Measurements from ENCODE around the gene MYBPHL. TPM values are rescaled to one million over a fixed set of nuclear protein-coding genes. Genes with fewer than 3 reads are reported as not detected.
A peak's percentile ranks its signal among the peaks of the same experiment; 100 is the strongest.

Gene MYBPHL
- total and polyA plus RNA-seq, 4 donors, result 0.34 to 3.3 (median 1.4) TPM

GRCh38 chr1:109312978-109313775 is 6.4 kb upstream of the MYBPHL start:
- DNase-seq, result peak in 2 of 3 donors; percentile 37 to 43
- H3K4me3 ChIP-seq, result no peak overlapping the region
- H3K27ac ChIP-seq (ENCODE audit: low read depth in 1 of 2, low read length in 1 of 2), result peak overlapping the region in 1 of 2 donors; percentile 27
- peaks cover 0 to 8% (median 4%) of the 10 kb centered on the region in 5 donors for H3K4me1 ChIP-seq (ENCODE audit: control insufficient read depth in 5 of 5, insufficient read depth in 5 of 5, low read length in 5 of 5)
- no peaks in the 10 kb centered on the region for H3K27me3 ChIP-seq (ENCODE audit: control insufficient read depth in 3 of 3, insufficient read depth in 3 of 3, low read length in 2 of 3)
- no peak for ATAC-seq (ENCODE audit: insufficient read depth, low FRiP score)
- 67 to 68% methylated on average over 12 of the region's 12 CpGs for WGBS, 2 donors
- no peak overlapping the region for H3K9ac ChIP-seq (ENCODE audit: insufficient read depth in 1 of 2, low read length in 2 of 2)
- TF ChIP-seq, protein P1, sequence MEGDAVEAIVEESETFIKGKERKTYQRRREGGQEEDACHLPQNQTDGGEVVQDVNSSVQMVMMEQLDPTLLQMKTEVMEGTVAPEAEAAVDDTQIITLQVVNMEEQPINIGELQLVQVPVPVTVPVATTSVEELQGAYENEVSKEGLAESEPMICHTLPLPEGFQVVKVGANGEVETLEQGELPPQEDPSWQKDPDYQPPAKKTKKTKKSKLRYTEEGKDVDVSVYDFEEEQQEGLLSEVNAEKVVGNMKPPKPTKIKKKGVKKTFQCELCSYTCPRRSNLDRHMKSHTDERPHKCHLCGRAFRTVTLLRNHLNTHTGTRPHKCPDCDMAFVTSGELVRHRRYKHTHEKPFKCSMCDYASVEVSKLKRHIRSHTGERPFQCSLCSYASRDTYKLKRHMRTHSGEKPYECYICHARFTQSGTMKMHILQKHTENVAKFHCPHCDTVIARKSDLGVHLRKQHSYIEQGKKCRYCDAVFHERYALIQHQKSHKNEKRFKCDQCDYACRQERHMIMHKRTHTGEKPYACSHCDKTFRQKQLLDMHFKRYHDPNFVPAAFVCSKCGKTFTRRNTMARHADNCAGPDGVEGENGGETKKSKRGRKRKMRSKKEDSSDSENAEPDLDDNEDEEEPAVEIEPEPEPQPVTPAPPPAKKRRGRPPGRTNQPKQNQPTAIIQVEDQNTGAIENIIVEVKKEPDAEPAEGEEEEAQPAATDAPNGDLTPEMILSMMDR (IDR thresholded peaks at IDR 0.05; ENCODE audit: control extremely low read depth, extremely low read depth), result no peak
- H3K36me3 ChIP-seq (ENCODE audit: control insufficient read depth in 4 of 4, insufficient read depth in 4 of 4, low read length in 4 of 4), result peaks cover 3 to 33% (median 15%) of the 10 kb centered on the region in 4 donors
- no peaks in the 10 kb centered on the region for H3K9me3 ChIP-seq (ENCODE audit: control insufficient read depth in 4 of 4, insufficient read depth in 3 of 4, low read length in 3 of 4)

DNA sequence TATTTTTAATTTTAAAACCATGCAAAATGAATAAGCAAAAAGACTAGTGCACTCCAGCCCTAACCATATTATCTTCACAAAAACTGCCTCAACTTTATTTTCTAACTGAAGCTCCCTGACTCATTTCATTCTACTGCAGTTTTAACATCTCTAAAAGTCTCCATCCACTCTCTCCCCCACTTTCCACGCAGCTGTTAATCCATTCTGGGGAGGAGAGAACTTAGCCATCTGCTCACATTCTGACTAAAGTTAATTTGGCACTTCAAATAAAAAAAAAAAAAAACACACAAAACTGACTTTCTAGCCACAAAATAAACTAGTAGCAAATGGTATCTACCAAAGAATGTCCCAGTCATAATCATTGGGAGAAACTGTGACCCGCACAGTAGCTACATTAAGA is 5.4 kb upstream of the MYBPHL start:
- TF ChIP-seq, protein P1 (IDR thresholded peaks at IDR 0.05; ENCODE audit: control extremely low read depth, extremely low read depth), result no peak
- Histone ChIP-seq H3K9me3 (ENCODE audit: control insufficient read depth in 4 of 4, insufficient read depth in 3 of 4, low read length in 3 of 4) (no peaks in the 10 kb centered on the region), H3K9ac (ENCODE audit: insufficient read depth in 1 of 2, low read length in 2 of 2) (no peak overlapping the region), H3K4me1 (ENCODE audit: control insufficient read depth in 5 of 5, insufficient read depth in 5 of 5, low read length in 5 of 5) (peaks cover 0 to 14% (median 4%) of the 10 kb centered on the region in 5 donors), H3K4me3 (no peak overlapping the region), H3K36me3 (ENCODE audit: control insufficient read depth in 4 of 4, insufficient read depth in 4 of 4, low read length in 4 of 4) (peaks cover 0 to 28% (median 10%) of the 10 kb centered on the region in 4 donors), H3K27ac (ENCODE audit: low read depth in 1 of 2, low read length in 1 of 2) (no peak overlapping the region), H3K27me3 (ENCODE audit: control insufficient read depth in 3 of 3, insufficient read depth in 3 of 3, low read length in 2 of 3) (no peaks in the 10 kb centered on the region)
- WGBS, 2 donors, result 95 to 97% methylated on average over 2 of the region's 2 CpGs
- no peak for ATAC-seq (ENCODE audit: insufficient read depth, low FRiP score)
- DNase-seq, result no peak

DNA sequence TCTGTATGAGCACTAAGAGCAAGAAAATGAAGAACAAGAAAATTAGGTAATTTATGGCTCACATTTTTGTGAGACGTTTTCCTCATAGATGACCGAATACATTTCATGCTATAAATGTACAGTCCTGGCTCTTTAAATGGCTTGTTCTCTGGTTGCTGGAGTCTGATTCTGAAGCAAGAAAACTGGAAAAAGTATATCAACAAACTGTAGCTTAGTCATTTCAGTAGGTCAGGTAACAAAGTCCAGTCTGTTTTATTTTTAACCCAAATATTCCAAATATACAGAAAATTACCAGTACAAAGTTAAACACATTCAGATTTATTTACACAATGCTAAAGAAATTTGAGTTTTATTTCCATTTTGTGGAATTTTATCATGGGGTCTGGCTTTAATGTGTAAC is 2.5 kb upstream of the MYBPHL start:
- no peak overlapping the region for H3K4me3 ChIP-seq
- TF ChIP-seq, protein P1 (IDR thresholded peaks at IDR 0.05; ENCODE audit: control extremely low read depth, extremely low read depth), result no peak
- H3K9me3 ChIP-seq (ENCODE audit: control insufficient read depth in 4 of 4, insufficient read depth in 3 of 4, low read length in 3 of 4), result no peaks in the 10 kb centered on the region
- H3K36me3 ChIP-seq (ENCODE audit: control insufficient read depth in 4 of 4, insufficient read depth in 4 of 4, low read length in 4 of 4), result peaks cover 0 to 18% (median 5%) of the 10 kb centered on the region in 4 donors
- DNase-seq (no peak), ATAC-seq (ENCODE audit: insufficient read depth, low FRiP score) (no peak)
- no peak overlapping the region for H3K9ac ChIP-seq (ENCODE audit: insufficient read depth in 1 of 2, low read length in 2 of 2)
- H3K4me1 ChIP-seq (ENCODE audit: control insufficient read depth in 5 of 5, insufficient read depth in 5 of 5, low read length in 5 of 5), result peaks cover 4 to 29% (median 12%) of the 10 kb centered on the region in 5 donors
- no peaks in the 10 kb centered on the region for H3K27me3 ChIP-seq (ENCODE audit: control insufficient read depth in 3 of 3, insufficient read depth in 3 of 3, low read length in 2 of 3)
- no peak overlapping the region for H3K27ac ChIP-seq (ENCODE audit: low read depth in 1 of 2, low read length in 1 of 2)
- 53 to 71% methylated on average over 2 of the region's 2 CpGs for WGBS, 2 donors
